Keratinocyte (primary cell): ENCODE results near the gene CPT1B.

Source experiments
- EZH2 ChIP-seq: IDR thresholded peaks from one replicate; pipeline ENCODE4 v1.6.1; 2012; ENCODE audit warnings: inconsistent platforms, mild to moderate bottlenecking, low read length, moderate library complexity
- TF ChIP-seq, protein P1 (sequence below), 3 experiments: IDR thresholded peaks in 1 of 3; conservative IDR thresholded peaks in 1 of 3; optimal IDR thresholded peaks in 1 of 3; 2 replicates in 2 of 3; 3 replicates in 1 of 3; pipeline versions ENCODE3 to v1.5.1; 2011; ENCODE audit warnings: low read length in 3 of 3, mild to moderate bottlenecking in 3 of 3, moderate library complexity in 2 of 3, control low read depth in 1 of 3, inconsistent platforms in 1 of 3; ENCODE audit not compliant: insufficient read depth in 2 of 3; ENCODE audit errors: extremely low read depth in 1 of 3

DNA sequence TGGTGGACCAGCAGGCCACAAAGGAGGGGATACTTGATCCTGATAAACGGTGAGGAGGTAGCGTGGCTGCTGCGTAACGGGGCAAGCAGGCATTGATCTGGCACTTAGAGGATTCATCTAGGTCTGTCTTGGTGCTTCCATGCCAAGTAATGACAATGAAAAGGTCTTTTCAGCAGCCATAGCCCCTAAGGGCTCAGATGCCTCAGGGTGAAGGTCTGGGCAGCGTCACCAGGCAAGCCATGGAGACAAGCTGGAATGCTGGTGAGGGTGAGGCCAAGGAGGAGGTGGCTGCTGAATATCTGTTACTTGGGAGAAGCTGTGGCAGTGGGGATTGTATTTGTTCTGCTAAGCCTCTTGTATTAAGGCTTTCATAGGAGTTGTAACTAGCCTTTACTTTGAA, 9.2 kb upstream of the CPT1B start:
- TF ChIP-seq, protein P1, sequence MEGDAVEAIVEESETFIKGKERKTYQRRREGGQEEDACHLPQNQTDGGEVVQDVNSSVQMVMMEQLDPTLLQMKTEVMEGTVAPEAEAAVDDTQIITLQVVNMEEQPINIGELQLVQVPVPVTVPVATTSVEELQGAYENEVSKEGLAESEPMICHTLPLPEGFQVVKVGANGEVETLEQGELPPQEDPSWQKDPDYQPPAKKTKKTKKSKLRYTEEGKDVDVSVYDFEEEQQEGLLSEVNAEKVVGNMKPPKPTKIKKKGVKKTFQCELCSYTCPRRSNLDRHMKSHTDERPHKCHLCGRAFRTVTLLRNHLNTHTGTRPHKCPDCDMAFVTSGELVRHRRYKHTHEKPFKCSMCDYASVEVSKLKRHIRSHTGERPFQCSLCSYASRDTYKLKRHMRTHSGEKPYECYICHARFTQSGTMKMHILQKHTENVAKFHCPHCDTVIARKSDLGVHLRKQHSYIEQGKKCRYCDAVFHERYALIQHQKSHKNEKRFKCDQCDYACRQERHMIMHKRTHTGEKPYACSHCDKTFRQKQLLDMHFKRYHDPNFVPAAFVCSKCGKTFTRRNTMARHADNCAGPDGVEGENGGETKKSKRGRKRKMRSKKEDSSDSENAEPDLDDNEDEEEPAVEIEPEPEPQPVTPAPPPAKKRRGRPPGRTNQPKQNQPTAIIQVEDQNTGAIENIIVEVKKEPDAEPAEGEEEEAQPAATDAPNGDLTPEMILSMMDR (optimal IDR thresholded peaks at IDR 0.05 in 1 of 3, IDR thresholded peaks at IDR 0.05 in 1 of 3, conservative IDR thresholded peaks at IDR 0.05 in 1 of 3; ENCODE audit: extremely low read depth in 1 of 3, insufficient read depth in 2 of 3, low read length in 3 of 3): no peak
- no peak for TF ChIP-seq EZH2
